ENCODE results near the gene DPP7. TPM values are rescaled to one million over a fixed set of nuclear protein-coding genes. Genes with fewer than 3 reads are reported as not detected.

DPP7 gene
- total and polyA plus RNA-seq, 2 experiments from 2014 or later: 206 to 544 TPM

DNA sequence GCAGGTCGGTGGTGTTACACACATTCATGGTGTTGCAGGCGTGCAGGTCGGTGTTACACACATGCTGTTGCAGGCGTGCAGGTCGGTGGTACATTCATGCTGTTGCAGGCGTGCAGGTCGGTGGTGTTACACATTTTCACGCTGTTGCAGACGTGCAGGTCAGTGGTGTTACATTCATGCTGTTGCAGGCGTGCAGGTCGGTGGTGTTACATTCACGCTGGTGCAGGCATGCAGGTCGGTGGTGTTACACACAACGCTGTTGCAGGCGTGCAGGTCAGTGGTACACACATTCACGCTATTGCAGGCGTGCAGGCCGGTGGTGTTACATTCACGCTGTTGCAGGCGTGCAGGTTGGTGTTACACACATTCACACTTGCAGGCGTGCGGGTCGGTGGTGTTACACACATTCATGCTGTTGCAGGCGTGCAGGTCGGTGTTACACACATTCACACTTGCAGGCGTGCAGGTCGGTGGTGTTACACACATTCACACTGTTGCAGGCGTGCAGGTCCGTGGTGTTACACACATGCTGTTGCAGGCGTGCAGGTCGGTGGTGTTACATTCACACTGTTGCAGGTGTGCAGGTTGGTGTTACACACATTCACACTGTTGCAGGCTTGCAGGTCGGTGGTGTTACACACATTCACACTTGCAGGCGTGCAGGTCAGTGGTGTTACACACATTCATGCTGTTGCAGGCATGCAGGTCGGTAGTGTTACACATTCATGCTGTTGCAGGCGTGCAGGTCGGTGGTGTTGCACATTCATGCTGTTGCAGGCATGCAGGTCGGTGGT, 11.1 kb downstream of the DPP7 start:
- Histone ChIP-seq H3K36me3 (replicated peaks; ENCODE audit: insufficient read depth, low read depth) (no peaks in the 10 kb centered on the region), H4K20me1 (ENCODE audit: insufficient read depth, poor library complexity, severe bottlenecking) (no peaks in the 10 kb centered on the region), H3K4me3 (no peak overlapping the region), H3K79me2 (no peaks in the 10 kb centered on the region), H3K4me1 (ENCODE audit: insufficient read depth) (no peaks in the 10 kb centered on the region), H3K9me2 (replicated peaks; ENCODE audit: insufficient read depth) (no peaks in the 10 kb centered on the region), H2AFZ (no peak overlapping the region), H3K27me3 (no peaks in the 10 kb centered on the region), H3K9me3 (ENCODE audit: low read depth) (no peaks in the 10 kb centered on the region), H3K4me2 (no peak overlapping the region), H3K27ac (no peak overlapping the region)
- TF ChIP-seq EZH2phosphoT487 (IDR thresholded peaks at IDR 0.05; ENCODE audit: low read depth, severe bottlenecking, unreplicated experiment) (no peak), EZH2 (IDR thresholded peaks at IDR 0.05; ENCODE audit: borderline replicate concordance) (no peak)
- TF ChIP-seq, protein P1, sequence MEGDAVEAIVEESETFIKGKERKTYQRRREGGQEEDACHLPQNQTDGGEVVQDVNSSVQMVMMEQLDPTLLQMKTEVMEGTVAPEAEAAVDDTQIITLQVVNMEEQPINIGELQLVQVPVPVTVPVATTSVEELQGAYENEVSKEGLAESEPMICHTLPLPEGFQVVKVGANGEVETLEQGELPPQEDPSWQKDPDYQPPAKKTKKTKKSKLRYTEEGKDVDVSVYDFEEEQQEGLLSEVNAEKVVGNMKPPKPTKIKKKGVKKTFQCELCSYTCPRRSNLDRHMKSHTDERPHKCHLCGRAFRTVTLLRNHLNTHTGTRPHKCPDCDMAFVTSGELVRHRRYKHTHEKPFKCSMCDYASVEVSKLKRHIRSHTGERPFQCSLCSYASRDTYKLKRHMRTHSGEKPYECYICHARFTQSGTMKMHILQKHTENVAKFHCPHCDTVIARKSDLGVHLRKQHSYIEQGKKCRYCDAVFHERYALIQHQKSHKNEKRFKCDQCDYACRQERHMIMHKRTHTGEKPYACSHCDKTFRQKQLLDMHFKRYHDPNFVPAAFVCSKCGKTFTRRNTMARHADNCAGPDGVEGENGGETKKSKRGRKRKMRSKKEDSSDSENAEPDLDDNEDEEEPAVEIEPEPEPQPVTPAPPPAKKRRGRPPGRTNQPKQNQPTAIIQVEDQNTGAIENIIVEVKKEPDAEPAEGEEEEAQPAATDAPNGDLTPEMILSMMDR (IDR thresholded peaks at IDR 0.05; ENCODE audit: poor library complexity): no peak
- WGBS (ENCODE audit: low lambda C conversion rate, missing lambda C conversion rate): 93% methylated on average over 35 of the region's 37 CpGs
- DNase-seq (ENCODE audit: low spot score): no peak

DNA sequence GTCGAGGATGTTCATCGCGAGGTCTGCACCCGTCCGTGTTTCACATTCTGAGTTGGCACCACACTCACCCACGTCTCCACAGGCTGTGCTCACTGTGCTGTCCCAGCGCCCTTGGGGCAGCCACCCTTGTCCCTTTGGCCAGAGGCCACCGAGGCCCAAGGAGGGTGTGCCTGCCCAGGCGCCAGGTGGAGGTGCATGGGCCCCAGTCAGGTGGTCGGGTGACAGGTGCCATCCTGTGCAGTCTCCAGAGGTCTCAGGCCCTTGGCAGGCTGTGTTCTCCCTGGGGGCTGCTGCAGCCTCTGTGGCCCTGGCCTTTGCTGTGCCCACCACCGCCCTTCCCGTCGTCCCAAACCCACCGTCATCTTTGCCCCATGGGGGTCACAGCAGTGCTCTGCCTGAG, 15.3 kb downstream of the DPP7 start:
- no peaks in the 10 kb centered on the region for H3K9me3 ChIP-seq (ENCODE audit: low read depth)
- no peaks in the 10 kb centered on the region for H3K27me3 ChIP-seq
- H3K4me1 ChIP-seq (ENCODE audit: insufficient read depth): no peaks in the 10 kb centered on the region
- no peak overlapping the region for H2AFZ ChIP-seq
- WGBS (ENCODE audit: low lambda C conversion rate, missing lambda C conversion rate): 98% methylated on average over 14 of the region's 14 CpGs
- no peaks in the 10 kb centered on the region for H4K20me1 ChIP-seq (ENCODE audit: insufficient read depth, poor library complexity, severe bottlenecking)
- DNase-seq (ENCODE audit: low spot score): no peak
- TF ChIP-seq EZH2phosphoT487 (IDR thresholded peaks at IDR 0.05; ENCODE audit: low read depth, severe bottlenecking, unreplicated experiment) (no peak), EZH2 (IDR thresholded peaks at IDR 0.05; ENCODE audit: borderline replicate concordance) (no peak)
- TF ChIP-seq, protein P1 (IDR thresholded peaks at IDR 0.05; ENCODE audit: poor library complexity): no peak
- H3K27ac ChIP-seq: no peak overlapping the region
- no peaks in the 10 kb centered on the region for H3K9me2 ChIP-seq (replicated peaks; ENCODE audit: insufficient read depth)
- H3K36me3 ChIP-seq (replicated peaks; ENCODE audit: insufficient read depth, low read depth): no peaks in the 10 kb centered on the region
- H3K4me2 ChIP-seq: no peak overlapping the region
- H3K4me3 ChIP-seq: no peak overlapping the region
- no peaks in the 10 kb centered on the region for H3K79me2 ChIP-seq

DNA sequence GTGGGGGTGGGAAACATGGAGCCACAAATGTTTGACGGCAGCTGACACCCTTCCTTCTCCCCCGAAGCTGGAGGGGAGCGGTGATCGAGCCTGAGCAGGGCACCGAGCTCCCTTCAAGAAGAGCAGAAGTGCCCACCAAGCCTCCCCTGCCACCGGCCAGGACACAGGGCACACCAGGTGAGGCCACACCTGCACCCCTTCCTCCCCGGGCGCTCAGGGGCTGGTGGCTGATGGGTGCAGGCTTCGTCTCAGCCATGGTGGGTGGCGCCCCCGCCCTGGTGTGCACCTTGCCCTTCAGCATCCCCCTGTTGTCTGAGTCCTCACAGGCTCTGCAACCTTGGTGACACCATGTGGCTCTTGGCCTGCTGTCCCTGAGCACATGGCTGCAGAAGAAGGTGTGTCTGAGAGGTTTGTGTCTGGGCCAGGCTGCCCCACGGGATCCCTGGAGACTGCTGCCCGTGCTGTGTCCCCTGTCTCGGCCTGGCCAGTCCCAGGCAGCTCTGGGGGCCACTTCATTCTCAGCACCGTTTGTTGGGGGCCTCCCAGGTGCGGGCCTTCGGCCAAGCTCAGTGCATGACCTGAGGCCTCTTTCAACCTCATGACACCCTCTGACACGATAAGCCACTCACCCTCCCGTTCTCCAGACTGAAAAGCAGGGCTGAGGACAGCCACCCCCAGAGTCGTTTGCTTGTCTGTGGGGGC, 16.6 kb downstream of the DPP7 start:
- no peak overlapping the region for H3K4me3 ChIP-seq
- no peaks in the 10 kb centered on the region for H3K79me2 ChIP-seq
- H3K36me3 ChIP-seq (replicated peaks; ENCODE audit: insufficient read depth, low read depth): no peaks in the 10 kb centered on the region
- DNase-seq (ENCODE audit: low spot score): no peak
- H3K4me1 ChIP-seq (ENCODE audit: insufficient read depth): no peaks in the 10 kb centered on the region
- 98% methylated on average over 16 of the region's 20 CpGs for WGBS (ENCODE audit: low lambda C conversion rate, missing lambda C conversion rate)
- H3K27me3 ChIP-seq: no peaks in the 10 kb centered on the region
- TF ChIP-seq EZH2 (IDR thresholded peaks at IDR 0.05; ENCODE audit: borderline replicate concordance) (no peak), EZH2phosphoT487 (IDR thresholded peaks at IDR 0.05; ENCODE audit: low read depth, severe bottlenecking, unreplicated experiment) (no peak)
- TF ChIP-seq, protein P1 (IDR thresholded peaks at IDR 0.05; ENCODE audit: poor library complexity): no peak
- no peaks in the 10 kb centered on the region for H3K9me3 ChIP-seq (ENCODE audit: low read depth)
- no peak overlapping the region for H2AFZ ChIP-seq
- H3K9me2 ChIP-seq (replicated peaks; ENCODE audit: insufficient read depth): no peaks in the 10 kb centered on the region
- no peak overlapping the region for H3K4me2 ChIP-seq
- H3K27ac ChIP-seq: no peak overlapping the region
- no peaks in the 10 kb centered on the region for H4K20me1 ChIP-seq (ENCODE audit: insufficient read depth, poor library complexity, severe bottlenecking)

Data from hepatocyte (in vitro differentiated cells).